Measurements from ENCODE around the gene AGAP1.

The AGAP1 gene

GRCh38 chr2:235641956-235642355 is 148.1 kb downstream of the AGAP1 start:
- FAIRE-seq = no peak

GRCh38 chr2:235642446-235643098 is 148.7 kb downstream of the AGAP1 start:
- no peak for FAIRE-seq

GRCh38 chr2:235643680-235644511 is 150.1 kb downstream of the AGAP1 start:
- FAIRE-seq = no peak

- no peak for FAIRE-seq
Observed at GRCh38 chr2:235647264-235647663, 153.4 kb downstream of the AGAP1 start.

GRCh38 chr2:235647877-235648276 is 154.0 kb downstream of the AGAP1 start:
- no peak for FAIRE-seq

GRCh38 chr2:235649418-235649817 is 155.6 kb downstream of the AGAP1 start:
- no peak for FAIRE-seq

- no peak for FAIRE-seq
Observed at GRCh38 chr2:235651643-235652042, 157.8 kb downstream of the AGAP1 start.

GRCh38 chr2:235654103-235654813 is 160.4 kb downstream of the AGAP1 start:
- no peak for FAIRE-seq

GRCh38 chr2:235658351-235659174 is 164.7 kb downstream of the AGAP1 start:
- FAIRE-seq = no peak

GRCh38 chr2:235659767-235660322 is 166.0 kb downstream of the AGAP1 start:
- no peak for FAIRE-seq

GRCh38 chr2:235660484-235661082 is 166.7 kb downstream of the AGAP1 start:
- FAIRE-seq = no peak

GRCh38 chr2:235661167-235661937 is 167.5 kb downstream of the AGAP1 start:
- no peak for FAIRE-seq

GRCh38 chr2:235661952-235662351 is 168.1 kb downstream of the AGAP1 start:
- FAIRE-seq = no peak

GRCh38 chr2:235663875-235664274 is 170.0 kb downstream of the AGAP1 start:
- FAIRE-seq = no peak

GRCh38 chr2:235665661-235666212 is 171.9 kb downstream of the AGAP1 start:
- FAIRE-seq = no peak

GRCh38 chr2:235666213-235666781 is 172.5 kb downstream of the AGAP1 start:
- FAIRE-seq = peak; percentile 90

- no peak for FAIRE-seq
Observed at GRCh38 chr2:235668782-235669181, 174.9 kb downstream of the AGAP1 start.

- no peak for FAIRE-seq
Observed at GRCh38 chr2:235669269-235669831, 175.5 kb downstream of the AGAP1 start.

GRCh38 chr2:235669983-235670962 is 176.4 kb downstream of the AGAP1 start:
- FAIRE-seq = no peak
